ENCODE data around the gene CTLA4.

Gene CTLA4

DNA sequence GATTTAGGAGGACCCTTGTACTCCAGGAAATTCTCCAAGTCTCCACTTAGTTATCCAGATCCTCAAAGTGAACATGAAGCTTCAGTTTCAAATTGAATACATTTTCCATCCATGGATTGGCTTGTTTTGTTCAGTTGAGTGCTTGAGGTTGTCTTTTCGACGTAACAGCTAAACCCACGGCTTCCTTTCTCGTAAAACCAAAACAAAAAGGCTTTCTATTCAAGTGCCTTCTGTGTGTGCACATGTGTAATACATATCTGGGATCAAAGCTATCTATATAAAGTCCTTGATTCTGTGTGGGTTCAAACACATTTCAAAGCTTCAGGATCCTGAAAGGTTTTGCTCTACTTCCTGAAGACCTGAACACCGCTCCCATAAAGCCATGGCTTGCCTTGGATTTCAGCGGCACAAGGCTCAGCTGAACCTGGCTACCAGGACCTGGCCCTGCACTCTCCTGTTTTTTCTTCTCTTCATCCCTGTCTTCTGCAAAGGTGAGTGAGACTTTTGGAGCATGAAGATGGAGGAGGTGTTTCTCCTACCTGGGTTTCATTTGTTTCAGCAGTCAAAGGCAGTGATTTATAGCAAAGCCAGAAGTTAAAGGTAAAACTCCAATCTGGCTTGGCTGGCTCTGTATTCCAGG is at the start of gene CTLA4:
TSS of gene CTLA4 (plus strand) at position 211 of the 640 bp plus-strand sequence. CDS start at position 383, 172 bp downstream.
- no peak for DNase-seq (ENCODE audit: low read depth in 2 of 2)

DNA sequence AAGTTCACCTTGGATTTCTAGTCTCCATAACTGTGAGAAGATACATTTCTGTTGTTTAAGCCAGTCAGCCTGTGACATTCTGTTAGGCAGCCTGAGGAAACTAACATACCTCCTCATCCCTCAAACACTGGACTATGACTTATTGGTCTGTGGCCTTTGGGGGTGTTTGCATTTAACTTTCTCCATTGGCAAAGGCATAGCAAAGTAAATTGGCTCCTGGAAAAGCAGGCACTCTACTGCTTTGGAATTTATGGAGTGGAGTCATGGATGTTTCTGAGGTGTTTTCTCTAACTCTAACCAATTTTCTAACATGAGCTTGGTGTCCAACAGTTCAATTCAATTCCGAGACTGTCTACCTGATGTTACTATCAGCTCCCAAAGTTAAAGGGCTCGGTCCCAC is 48.9 kb upstream of the CTLA4 start:
- DNase-seq (ENCODE audit: low read depth in 2 of 2), result no peak

DNA sequence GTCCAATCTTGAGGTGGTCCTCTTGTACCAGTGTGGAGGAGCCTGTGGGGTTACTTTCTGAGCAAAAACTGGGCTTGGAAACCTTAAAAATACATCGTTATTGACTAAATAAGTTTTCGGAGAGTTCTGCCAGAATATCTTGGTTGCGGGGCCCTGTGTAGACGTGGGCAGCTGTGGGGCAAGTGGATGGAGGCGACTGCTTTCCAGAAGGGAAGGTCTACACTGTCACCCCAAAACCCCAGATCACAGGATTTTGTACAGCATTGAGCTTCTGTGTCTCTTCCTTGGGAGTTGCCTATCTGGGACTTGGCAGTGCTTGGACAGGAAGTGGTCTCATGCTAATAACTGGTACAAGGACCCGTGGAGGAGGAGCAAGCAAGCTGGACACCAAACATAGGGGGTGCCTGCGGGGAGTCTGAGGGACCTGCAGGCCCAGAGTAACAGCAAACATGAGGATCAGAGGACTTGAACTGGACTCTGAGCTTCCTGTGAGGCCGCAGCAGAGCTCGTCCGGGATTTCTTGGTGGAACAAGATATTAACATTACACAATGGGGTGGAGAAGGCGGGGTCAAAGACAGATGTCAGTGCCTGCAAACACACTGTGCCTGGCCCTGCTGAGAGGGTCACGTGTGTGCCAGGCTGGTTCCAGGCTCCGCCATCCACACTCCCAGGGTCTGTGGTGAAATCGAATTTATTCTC is 48.0 kb upstream of the CTLA4 start:
- no peak for DNase-seq (ENCODE audit: low read depth in 2 of 2)

DNA sequence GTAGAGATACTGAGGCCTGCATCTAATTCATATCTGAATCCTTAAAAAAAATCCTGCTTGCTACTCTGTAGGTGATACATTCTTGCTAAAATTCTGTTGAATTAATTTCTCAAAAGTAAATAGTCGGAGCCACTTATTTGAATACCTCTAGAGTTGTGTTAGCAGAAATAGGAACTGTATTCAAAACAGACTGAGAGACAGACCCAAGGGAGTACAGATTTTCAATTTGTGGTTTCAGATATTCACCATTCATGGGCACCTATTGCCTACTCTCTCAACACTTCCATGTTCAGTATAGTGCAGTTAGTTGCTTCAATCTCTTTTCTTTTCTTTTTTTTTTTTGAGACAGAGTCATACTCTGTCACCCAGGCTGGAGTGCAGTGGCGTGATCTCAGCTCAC is 46.6 kb upstream of the CTLA4 start:
- DNase-seq (ENCODE audit: low read depth in 2 of 2), result no peak

DNA sequence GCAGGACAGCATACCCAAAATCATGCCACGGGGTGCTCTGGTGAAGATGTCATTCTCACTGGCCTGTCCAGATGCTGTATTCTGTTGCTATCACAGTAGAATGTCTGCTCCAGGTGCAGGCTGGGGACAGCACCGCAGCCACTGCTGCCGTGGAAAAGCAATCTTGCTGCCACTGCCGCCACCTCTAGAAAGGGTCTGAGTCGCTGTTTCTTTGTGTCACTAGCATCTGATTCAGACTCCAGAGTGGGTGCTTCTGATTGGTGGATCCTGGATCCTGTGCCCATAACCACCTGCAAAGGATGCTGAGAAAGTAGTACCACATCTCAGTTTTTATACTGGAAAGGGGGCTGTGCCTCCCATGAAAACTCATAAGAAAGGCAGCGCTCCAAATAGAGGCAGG is 45.3 kb upstream of the CTLA4 start:
- no peak for DNase-seq (ENCODE audit: low read depth in 2 of 2)

DNA sequence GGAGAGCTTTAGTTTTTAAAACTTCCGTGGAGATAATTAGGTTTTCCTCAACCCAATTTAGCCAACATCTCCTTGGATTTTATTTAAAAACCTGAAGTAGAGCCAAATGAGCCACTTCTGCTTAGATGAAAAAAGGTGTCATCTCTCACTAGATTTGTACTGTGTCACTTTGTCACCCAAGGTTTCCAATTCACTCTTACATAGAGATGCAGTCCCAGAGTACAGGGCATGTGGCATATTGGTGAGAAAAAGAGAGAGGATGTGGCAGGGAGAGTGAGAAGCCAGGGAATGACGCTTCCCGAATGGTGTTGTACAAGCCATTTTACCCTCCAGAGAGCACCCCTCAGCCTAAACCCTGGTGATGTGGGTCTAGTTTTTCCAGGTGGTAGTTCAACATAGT is 44.4 kb upstream of the CTLA4 start:
- no peak for DNase-seq (ENCODE audit: low read depth in 2 of 2)

DNA sequence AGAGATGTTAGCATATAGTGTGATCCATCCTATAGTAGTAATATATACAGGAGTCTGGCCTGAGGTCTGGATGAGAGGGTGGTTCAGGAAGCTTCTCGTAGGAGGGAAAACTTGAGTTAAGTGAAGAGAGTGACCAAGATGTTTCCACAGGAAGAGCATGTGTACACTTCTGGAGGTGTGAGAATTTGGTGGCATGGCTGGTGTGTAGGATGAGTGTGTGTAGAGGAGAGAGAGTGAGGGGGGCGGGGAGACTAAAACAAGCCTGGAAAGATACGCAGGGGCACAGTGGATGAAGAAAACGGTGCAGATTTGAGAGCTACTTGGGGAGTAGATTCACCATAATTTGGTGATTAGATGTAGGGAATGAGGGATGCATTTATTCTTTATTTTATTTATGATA is 43.5 kb upstream of the CTLA4 start:
- DNase-seq (ENCODE audit: low read depth in 2 of 2), result no peak

DNA sequence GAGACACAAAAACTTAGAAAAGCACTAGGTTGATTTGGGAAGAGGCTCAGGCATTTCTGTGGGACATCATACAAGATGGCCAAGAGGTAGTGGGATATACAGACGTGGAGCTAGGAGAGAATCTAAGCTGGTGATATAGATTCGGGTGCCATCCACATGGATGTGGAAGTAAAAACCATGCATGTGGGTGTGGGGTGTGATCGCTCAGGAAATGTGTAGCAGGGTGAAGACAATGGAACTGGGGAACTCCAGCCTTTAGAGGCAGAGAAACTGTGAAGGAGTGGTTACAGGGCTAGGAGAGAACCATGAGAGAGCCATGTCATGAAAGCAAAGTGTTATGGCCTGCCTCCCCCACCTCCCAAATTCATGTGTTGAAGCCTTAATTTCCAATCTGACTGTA is 43.0 kb upstream of the CTLA4 start:
- DNase-seq (ENCODE audit: low read depth in 2 of 2), result no peak

DNA sequence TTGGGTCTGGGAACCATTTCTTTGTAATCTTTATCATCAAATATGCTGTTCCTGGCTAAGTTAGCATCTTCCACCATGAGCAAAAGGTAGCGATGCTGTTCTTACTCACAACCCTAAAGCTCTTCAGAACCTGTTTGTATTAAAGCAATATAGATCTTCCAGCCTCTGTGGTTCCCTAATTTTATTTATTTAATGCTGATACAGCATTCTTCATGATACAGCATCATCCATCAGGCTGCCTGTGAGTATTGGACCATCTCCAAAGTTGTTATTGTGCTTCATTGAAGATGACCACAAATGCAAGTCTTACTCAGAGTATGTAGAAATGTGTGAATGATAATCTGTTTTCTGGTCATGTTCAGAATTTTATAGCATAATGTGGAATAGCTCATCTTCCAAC is 40.9 kb upstream of the CTLA4 start:
- no peak for DNase-seq (ENCODE audit: low read depth in 2 of 2)

DNA sequence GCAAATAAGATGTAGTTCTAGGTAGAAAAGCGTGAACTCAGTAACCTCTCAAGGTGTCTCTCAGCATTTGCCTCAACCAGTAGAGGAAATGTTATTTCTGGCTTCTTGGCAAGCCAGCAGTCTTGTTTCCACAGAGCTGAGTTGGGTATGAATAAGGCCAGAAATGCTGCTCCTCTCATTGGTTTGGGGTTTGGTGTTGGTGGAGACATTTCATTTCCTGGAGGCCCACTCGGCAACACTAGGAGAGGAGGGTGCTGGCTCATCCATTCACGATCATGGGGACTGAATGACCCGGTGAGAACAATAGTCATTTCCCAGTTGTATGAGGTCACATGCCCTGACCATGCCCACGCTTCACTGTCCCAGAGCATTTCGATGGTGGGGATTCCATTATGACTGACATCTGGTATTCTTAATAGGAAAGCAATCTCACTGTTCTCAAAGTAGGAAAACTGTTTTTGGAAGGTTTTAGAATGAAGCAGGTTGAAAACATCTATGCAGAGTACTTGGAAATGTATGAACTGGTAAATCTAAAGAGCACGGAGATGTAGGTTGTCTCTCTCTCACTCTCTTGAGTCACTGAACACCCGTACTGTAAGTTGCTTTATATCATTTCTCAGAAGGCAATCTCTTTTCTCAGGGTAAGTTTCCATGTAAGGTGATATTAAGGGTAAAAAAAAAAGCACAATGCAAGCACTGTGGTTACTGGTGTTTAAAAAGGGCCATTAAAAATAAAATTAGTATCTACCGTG is 37.1 kb upstream of the CTLA4 start:
- DNase-seq (ENCODE audit: low read depth in 2 of 2), result no peak

DNA sequence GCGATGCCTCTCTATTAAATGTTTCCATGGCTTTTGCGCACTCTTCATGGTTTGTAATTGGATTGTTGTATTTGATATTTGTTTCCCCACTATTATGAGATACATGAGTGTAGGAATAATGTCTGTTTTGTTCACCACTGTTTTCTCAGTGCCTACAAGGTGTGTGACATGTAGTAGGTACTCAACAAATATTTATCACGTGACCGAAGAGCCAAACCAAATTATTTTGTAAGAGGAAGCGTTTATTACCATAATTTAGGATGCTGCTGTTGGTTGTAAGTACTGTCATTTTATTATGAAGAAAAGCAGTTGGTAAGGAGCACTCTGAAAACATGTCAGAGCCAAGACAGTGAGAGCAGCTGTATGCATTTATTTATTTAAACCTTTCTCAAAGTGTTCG is 32.2 kb upstream of the CTLA4 start:
- no peak for DNase-seq (ENCODE audit: low read depth in 2 of 2)

DNA sequence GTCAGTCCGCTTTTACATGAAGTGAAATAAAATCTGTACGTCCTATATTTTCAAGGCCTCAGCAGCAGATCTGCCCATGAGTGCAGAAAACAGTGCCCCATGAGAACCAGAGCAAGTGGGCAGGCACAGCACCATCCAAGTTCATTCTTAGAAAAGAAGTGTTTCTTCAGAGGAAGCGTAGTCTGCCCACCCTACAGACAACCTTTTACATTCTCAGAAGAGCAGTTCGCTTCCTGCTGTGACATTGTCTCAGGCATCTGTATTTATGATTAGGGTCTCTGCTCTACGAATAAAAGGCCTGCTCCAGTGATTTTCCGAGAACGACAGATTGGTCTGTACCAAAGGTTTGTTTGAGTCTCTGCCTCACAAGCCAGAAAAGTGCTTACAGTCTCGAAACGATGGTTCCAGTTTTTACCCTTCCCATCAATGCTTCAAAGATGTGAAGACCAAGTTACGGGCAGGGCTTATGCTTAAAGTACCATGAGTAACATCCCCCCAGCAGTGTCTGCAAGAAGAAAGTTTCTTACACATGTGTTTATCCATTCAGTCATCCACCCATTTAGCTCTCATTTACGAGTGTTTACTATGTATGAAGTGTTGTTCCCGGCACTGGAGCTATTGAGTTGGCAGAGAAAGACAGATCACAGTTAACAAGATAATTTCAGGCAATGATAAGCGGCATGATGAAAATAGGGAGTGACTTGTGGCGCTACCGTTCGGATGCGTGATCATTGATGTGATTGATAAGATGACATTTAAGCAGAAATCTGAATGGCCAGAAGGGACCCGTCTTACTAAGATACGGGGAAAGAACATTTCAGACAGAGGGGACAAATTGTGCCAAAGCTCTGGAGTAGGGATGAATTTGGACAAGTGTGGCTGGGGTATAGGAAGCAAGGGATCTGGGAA is 31.4 kb upstream of the CTLA4 start:
- no peak for DNase-seq (ENCODE audit: low read depth in 2 of 2)

DNA sequence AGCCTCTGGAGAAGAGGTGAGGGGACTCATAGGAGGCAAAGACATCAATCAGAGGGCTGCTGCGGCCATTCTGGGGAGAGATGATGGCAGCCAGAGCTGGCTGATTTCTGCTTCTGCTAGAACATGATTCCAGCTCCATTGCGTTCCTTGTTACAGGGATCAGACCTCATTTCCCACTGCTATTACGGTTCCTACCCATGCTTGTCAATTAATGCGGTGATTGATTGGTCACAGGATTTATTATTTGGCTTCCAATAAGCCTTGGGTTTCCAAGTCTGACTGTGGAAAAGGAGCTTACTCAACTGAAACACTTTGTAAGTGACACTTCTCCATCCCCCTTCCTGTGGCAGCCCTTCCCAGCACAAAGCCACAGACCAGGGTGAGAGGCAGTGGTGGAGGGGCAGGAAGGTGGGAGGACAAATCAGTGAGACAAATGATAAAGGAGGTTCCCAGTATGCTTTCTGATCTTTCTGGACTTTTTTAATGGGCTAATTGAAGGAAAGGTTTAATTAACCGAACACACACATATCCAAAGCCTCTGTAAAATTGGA is 26.8 kb upstream of the CTLA4 start:
- no peak for DNase-seq (ENCODE audit: low read depth in 2 of 2)

DNA sequence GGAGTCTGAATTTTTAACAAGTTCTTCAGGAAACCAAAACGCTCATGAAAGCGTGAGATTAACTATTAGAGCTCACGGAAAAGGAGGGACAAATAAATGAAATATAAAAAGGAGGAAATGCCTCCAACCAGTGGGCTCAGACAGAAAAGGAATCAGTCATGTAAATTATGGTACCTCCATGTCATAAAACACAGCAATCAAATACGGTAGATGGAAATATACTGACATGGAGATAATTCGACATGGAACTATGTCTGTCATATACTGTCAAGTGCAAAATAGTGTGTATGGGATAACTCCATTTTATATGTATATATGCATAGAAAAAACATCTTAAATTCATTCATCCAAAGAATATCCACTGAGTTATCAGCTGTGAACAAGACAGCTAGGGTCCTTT is 25.9 kb upstream of the CTLA4 start:
- DNase-seq (ENCODE audit: low read depth in 2 of 2), result no peak

DNA sequence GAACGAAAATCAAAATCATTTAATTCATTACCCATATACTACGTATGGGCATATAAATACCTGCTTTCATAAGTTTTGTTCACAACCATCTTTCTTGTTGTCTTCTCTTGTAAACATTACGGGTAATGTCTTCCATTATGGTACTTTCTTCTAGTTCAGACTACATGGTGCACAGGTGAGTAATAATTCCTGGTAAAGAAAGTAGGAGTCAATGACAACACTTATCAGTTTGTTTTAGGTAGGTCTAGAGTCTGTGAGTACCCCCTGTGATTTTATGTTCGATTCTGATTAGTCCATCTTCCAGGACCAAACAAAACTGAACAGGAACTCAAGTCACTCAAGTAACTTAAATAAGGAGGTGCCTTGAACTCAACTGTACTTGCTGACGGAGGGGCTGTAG is 25.2 kb upstream of the CTLA4 start:
- DNase-seq (ENCODE audit: low read depth in 2 of 2), result no peak

DNA sequence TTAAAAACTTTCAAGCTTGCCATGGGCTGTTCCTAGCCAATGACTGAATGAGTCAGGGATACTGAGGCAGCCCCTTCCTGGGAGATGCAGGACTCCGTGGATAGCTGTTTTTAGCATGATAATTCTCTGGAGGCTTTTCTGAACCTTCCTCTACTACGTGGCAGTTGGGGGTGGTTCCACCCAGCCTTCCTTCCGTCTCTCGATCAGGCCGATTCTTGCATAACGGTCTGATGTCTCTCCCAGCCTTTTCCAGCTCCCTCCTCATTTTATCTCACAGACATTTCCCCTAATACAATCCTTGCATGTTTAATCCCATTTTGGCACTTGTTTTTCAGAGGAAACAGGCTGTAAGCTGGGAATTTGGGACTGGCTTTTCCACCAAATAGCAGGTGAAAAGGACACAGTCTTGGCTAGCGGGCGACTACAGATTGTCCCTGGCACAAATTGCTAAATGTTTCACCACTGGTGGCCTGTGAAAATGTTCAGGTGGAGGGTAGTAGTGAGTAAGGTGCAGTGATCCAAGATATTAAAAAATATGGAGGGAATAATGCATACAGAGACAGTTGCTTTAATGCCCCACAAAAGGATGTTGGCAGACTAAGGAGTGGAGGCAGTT is 21.0 kb upstream of the CTLA4 start:
- no peak for DNase-seq (ENCODE audit: low read depth in 2 of 2)

DNA sequence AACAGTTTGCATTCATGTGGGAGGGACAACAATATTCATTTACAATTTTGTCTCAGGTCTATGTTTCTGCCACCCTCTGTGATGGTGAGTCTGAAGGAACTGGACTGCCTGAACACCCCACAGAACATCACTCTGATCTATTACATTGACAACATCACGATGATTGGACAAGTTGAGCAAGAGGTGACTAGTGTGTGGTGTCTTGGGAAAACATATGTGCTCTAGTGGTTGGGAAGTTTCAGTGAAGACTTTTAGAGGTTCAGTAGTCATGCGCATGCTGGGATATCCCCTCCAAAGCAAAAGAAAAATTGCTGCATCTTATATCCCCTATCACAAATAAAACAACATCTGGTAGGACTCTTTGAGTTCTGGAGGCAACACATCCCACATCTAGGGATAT is 18.6 kb upstream of the CTLA4 start:
- DNase-seq (ENCODE audit: low read depth in 2 of 2), result no peak

DNA sequence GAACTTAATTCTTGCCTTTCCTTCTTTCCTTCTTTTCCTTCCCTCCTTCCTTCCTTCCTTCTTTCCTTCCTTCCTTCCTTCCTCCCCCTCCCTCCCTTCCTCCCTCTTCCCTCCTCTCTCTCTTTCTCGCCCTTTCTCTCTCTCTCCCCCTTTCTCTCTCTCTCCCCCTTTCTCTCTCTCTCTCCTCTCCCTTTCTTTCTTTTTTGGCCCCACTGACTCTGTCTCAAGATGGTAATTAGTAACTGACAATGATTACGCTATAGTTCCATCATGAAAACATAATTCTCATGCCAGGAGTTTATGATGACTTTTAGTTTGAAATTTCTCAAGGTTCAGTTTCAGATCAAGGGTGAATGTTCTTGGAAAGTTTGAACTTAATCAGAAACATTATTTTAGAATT is 14.8 kb upstream of the CTLA4 start:
- no peak for DNase-seq (ENCODE audit: low read depth in 2 of 2)

DNA sequence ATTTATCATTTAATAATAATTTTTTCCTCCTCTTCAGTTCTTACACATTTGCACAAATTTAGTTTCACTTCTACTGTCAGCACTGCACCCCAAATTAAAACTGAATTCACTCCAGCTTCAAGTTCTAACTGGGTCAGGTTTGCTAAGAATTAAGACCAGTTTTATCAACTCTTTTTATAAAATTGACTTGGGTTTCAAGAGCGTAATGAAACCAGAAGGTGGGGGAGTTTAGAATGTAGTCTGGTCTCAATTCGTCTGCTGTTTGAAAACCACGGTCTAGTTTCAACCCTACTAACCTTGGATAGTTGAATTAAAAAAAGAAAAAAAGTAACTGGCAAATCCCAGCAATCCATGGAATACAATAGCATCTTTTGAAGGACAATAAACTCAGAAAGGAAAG is 14.3 kb upstream of the CTLA4 start:
- no peak for DNase-seq (ENCODE audit: low read depth in 2 of 2)

DNA sequence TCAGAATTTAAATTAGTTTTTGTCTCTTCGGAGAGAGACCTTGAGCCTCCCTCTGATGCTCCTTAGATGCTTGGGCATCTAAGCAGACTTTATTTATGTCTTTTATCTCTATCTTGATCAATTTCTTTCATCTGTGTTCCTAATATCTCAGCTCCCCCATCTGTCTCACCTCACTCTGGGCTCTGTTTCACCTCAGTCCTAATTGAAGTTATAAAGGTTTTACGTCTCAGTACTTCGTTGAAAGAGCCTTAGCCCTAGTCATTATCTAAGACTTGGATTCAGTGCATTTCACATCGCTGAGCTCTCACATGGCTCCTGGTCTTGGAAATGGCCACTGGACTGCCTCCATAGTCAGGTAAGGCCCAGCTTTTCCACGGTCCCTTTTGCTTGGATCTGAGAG is 13.8 kb upstream of the CTLA4 start:
- DNase-seq (ENCODE audit: low read depth in 2 of 2), result no peak

DNA sequence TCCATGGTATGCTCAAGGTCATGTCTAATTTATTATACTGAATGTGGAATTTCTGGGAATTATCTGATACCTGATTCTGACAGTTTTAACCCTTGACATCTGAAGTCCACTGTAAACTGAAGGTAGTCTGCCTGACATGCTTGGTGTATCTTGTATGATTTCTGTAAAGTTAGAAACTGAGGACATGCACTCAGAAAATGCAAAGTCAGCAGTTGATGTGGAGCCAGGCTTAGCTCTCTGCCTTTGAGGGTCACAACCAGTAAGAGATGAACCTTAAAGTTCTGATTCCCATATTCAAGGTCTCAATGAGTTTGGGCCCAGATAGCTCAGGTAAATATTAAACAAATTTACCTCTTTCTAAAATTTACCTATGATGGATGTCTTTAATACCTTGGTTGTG is 12.3 kb upstream of the CTLA4 start:
- DNase-seq (ENCODE audit: low read depth in 2 of 2), result no peak
